Activated CD4-positive, alpha-beta T cell treated with anti-CD3 and anti-CD28 coated beads for 36 hours (primary cell): ENCODE data around the gene ZNF79. TPM values are rescaled to one million over a fixed set of nuclear protein-coding genes. Genes with fewer than 3 reads are reported as not detected.
A peak's percentile ranks its signal among the peaks of the same experiment; 100 is the strongest.

Source experiments
- ATAC-seq: fragments of 200-7000 bp; cut with Tn5 transposase; one replicate; pipeline ENCODE4 v1.10.0; 2021; ENCODE audit warnings: mild to moderate bottlenecking, moderate library complexity
- CTCF ChIA-PET: fragments of 350-600 bp; sonication (Branson Sonifier 250); formaldehyde crosslinking; loops from one replicate; lab custom pipeline; 2021; ENCODE audit warnings: antibody characterized with exemption; lab: Charles Lee
- POLR2A ChIA-PET: fragments of 350-600 bp; sonication (Branson Sonifier 250); formaldehyde crosslinking; loops from one replicate; lab custom pipeline; 2021; ENCODE audit warnings: antibody characterized with exemption, inconsistent platforms; lab: Charles Lee
- DNase-seq: peaks from one replicate; pipeline ENCODE4 v3.0.0-alpha.2; 2020
- H3K27ac Mint-ChIP-seq: one replicate; pipeline ENCODE4 v1.8.0; 2021; ENCODE audit warnings: mixed read lengths
- H3K27me3 Mint-ChIP-seq: one replicate; pipeline ENCODE4 v1.8.0; 2021; ENCODE audit warnings: mixed read lengths
- H3K36me3 Mint-ChIP-seq: one replicate; pipeline ENCODE4 v1.8.0; 2021; ENCODE audit warnings: low read depth, mixed read lengths
- H3K4me1 Mint-ChIP-seq: one replicate; pipeline ENCODE4 v1.8.0; 2021; ENCODE audit warnings: mixed read lengths
- H3K4me3 Mint-ChIP-seq: one replicate; pipeline ENCODE4 v1.8.0; 2021; ENCODE audit warnings: mild to moderate bottlenecking, moderate library complexity, mixed read lengths
- H3K9me3 Mint-ChIP-seq: one replicate; pipeline ENCODE4 v1.8.0; 2021; ENCODE audit warnings: low read depth, mixed read lengths
- intact Hi-C, 2 experiments: fragments of 100-400 bp; cut with DNase I in 1 of 2; cut with micrococcal nuclease in 1 of 2; formaldehyde crosslinking; loops; one replicate each; pipeline versions ENCODE4 v1.14.2 to v1.15.1; 2022 to 2024; cut with DNase I, micrococcal nuclease
- total RNA-seq, 2 experiments: library from RNA; stranded (reverse); gene quantifications; one replicate each; pipeline ENCODE4 v1.2.3, GENCODE V29; 2021

The ZNF79 gene
- total RNA-seq, 2 experiments from 2014 or later: 6.9 to 7.6 TPM

DNA sequence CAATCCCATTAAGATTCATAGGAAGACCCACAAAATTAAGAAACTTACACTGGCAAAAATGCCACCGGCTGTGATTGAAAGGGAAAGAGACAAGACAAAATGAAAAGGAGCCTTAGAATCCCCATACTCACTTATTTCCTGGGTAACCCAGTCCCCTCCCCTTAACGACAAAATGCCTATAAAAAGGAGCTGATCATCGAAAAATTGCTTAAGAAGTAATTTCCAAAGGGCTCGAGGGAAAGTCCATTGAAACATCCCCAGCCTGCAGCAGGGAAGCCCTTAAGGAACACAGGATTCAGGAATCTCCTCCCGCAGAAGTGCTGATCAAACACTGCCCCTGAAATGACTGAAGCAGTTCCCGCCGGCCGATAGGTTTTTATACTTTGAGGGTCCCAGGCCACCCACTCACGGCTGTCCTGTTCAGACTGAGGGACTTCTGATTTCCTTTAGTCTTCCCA, 677 bp upstream of the ZNF79 start:
- Mint-ChIP-seq H3K36me3 (peaks cover 19% of the 10 kb centered on the region), H3K4me3 (peak overlapping the region; percentile 99), H3K27me3 (no peaks in the 10 kb centered on the region), H3K9me3 (no peaks in the 10 kb centered on the region), H3K4me1 (peaks cover 43% of the 10 kb centered on the region), H3K27ac (peak overlapping the region; percentile 89)
- DNase-seq (no peak), ATAC-seq (no peak)
- POLR2A ChIA-PET: interaction anchor here (0.6 to 2.7 kb wide), 3 partner anchors 27 to 512 kb away, joined by 3 to 21 read pairs (median 4); partner anchors contain the start of genes LRSAM1 and RPL12
- intact Hi-C loops: loop anchor here (5.0 to 10.0 kb wide), 3 partner anchors 111 to 1899 kb away; no protein-coding TSS in a partner anchor
- CTCF ChIA-PET: interaction anchor here (0.6 to 2.0 kb wide), 7 partner anchors 22 to 340 kb away, joined by 3 to 7 read pairs (median 4); partner anchors contain the start of genes LRSAM1, RPL12 and SLC2A8

DNA sequence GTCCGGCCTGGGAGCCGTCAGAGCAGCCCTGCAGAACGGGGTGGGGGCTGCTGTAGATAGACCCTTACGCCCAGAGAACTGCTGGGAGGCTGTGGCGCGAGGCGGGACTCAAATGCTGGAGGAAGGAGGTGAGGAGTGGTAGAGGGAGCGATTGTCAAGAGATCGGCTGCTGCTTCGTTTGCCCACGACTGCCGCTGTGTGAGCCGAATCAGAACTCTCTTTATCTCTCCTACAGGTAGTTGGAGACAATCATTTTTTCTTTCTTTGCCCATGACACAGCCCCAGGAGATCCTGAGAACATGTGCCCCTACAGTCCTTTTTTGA, 456 bp downstream of the ZNF79 start:
- peaks cover 50% of the 10 kb centered on the region for H3K4me1 Mint-ChIP-seq
- H3K9me3 Mint-ChIP-seq: no peaks in the 10 kb centered on the region
- peak; percentile 32 for ATAC-seq
- H3K27me3 Mint-ChIP-seq: no peaks in the 10 kb centered on the region
- peak overlapping the region; percentile 99 for H3K4me3 Mint-ChIP-seq
- peak overlapping the region; percentile 89 for H3K27ac Mint-ChIP-seq
- ChIA-PET CTCF (interaction anchor here (0.7 to 2.0 kb wide), 4 partner anchors 26 to 37 kb away, joined by 3 to 7 read pairs (median 4); partner anchors contain the start of genes LRSAM1, RPL12 and SLC2A8), POLR2A (interaction anchor here (1.0 to 2.7 kb wide), 3 partner anchors 20 to 200 kb away, joined by 4 to 21 read pairs (median 5); partner anchors contain the start of genes LRSAM1 and RPL12)
- intact Hi-C loops: loop anchor here (1.0 to 10.0 kb wide), 14 partner anchors 27 to 1900 kb away; partner anchors contain the start of genes LRSAM1 (in 2 of the 2), RPL12 (in 2 of the 2), PTRH1 (in 1 of the 2) and TOR2A (in 1 of the 2)
- peaks cover 24% of the 10 kb centered on the region for H3K36me3 Mint-ChIP-seq
- peak; percentile 69 for DNase-seq

DNA sequence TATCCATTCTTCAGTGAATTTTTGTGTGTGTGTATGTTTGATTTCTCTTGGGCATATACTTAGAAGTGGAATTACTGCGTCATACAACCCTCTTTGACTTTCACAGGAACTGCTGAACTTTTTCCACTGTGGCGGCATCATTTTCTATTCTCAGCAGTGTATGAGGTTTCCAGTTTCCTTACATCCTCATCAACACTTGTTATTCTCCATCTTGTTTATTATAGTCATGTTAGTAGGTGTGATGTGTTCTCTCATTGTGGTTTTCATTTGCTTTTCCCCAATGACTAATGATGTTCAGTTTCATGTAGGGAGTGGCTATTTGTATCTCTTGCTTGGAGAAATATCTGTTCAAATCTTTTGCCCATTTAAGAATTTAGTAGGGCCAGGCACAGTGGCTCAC, 2.6 kb downstream of the ZNF79 start:
- peaks cover 40% of the 10 kb centered on the region for H3K36me3 Mint-ChIP-seq
- CTCF ChIA-PET: interaction anchor here (0.7 kb wide), 1 partner anchor 89 kb away, joined by 3 read pairs; no protein-coding TSS in a partner anchor
- peak; percentile 71 for ATAC-seq

GRCh38 chr9:127428348-127428747, 4.2 kb downstream of the ZNF79 start:
- no peak for DNase-seq
- POLR2A ChIA-PET: interaction anchor here (0.7 kb wide), 1 partner anchor 16 kb away, joined by 3 read pairs; no protein-coding TSS in a partner anchor
- H3K36me3 Mint-ChIP-seq: peaks cover 47% of the 10 kb centered on the region
- no peak for ATAC-seq
- H3K4me1 Mint-ChIP-seq: peaks cover 46% of the 10 kb centered on the region
- H3K4me3 Mint-ChIP-seq: no peak overlapping the region
- no peak overlapping the region for H3K27ac Mint-ChIP-seq
- no peaks in the 10 kb centered on the region for H3K9me3 Mint-ChIP-seq
- intact Hi-C loops: loop anchor here (5.0 to 10.0 kb wide), 4 partner anchors 204 to 1904 kb away; partner anchors contain the start of gene CDK9 (in 1 of the 2)
- no peaks in the 10 kb centered on the region for H3K27me3 Mint-ChIP-seq
- CTCF ChIA-PET: interaction anchor here (0.6 kb wide), 1 partner anchor 39 kb away, joined by 3 read pairs; no protein-coding TSS in a partner anchor

More for the DNA sequence above, 2.6 kb downstream of the ZNF79 start:
- POLR2A ChIA-PET: no interaction called here
- no peaks in the 10 kb centered on the region for H3K9me3 Mint-ChIP-seq
- DNase-seq: peak; percentile 77
- H3K27ac Mint-ChIP-seq: peak overlapping the region; percentile 89
- intact Hi-C loops: loop anchor here (1.0 to 10.0 kb wide), 8 partner anchors 38 to 1902 kb away; partner anchors contain the start of genes CDK9 (in 1 of the 2) and STXBP1 (in 1 of the 2)
- peaks cover 55% of the 10 kb centered on the region for H3K4me1 Mint-ChIP-seq
- H3K27me3 Mint-ChIP-seq: no peaks in the 10 kb centered on the region
- peak overlapping the region; percentile 99 for H3K4me3 Mint-ChIP-seq

DNA sequence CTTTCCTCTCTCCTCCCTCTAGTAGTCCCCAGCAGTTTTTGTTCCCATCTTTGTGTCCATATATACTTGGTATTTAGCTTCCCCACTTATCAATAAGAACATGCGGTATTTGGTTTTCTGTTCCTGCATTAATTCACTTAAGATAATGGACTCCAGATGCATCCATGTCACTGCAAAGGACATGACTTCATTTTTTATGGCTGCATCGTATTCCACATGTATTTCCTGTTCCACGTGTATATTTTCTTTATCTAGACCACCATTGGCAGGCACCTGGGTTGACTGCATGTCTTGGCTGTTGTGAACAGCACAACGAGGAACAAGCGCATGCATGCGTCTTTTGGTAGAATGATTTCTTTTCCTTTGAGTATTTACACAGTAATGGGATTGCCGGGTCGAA, 6.2 kb downstream of the ZNF79 start:
- H3K4me3 Mint-ChIP-seq: no peak overlapping the region
- H3K27me3 Mint-ChIP-seq: no peaks in the 10 kb centered on the region
- intact Hi-C loops: no loop called here
- ATAC-seq (no peak), DNase-seq (no peak)
- H3K9me3 Mint-ChIP-seq: no peaks in the 10 kb centered on the region
- H3K4me1 Mint-ChIP-seq: peaks cover 39% of the 10 kb centered on the region
- ChIA-PET POLR2A (no interaction called here), CTCF (interaction anchor here (0.6 kb wide), 1 partner anchor 57 kb away, joined by 3 read pairs; no protein-coding TSS in a partner anchor)
- H3K36me3 Mint-ChIP-seq: peaks cover 62% of the 10 kb centered on the region
- no peak overlapping the region for H3K27ac Mint-ChIP-seq

GRCh38 chr9:127437497-127438264, 13.5 kb downstream of the ZNF79 start:
- DNase-seq (peak; percentile 53), ATAC-seq (peak; percentile 77)
- H3K9me3 Mint-ChIP-seq: no peaks in the 10 kb centered on the region
- no peaks in the 10 kb centered on the region for H3K27me3 Mint-ChIP-seq
- CTCF ChIA-PET: no interaction called here
- POLR2A ChIA-PET: no interaction called here
- intact Hi-C loops: no loop called here
- no peak overlapping the region for H3K27ac Mint-ChIP-seq
- no peak overlapping the region for H3K4me3 Mint-ChIP-seq
- H3K4me1 Mint-ChIP-seq: peaks cover 10% of the 10 kb centered on the region
- H3K36me3 Mint-ChIP-seq: peaks cover 70% of the 10 kb centered on the region

DNA sequence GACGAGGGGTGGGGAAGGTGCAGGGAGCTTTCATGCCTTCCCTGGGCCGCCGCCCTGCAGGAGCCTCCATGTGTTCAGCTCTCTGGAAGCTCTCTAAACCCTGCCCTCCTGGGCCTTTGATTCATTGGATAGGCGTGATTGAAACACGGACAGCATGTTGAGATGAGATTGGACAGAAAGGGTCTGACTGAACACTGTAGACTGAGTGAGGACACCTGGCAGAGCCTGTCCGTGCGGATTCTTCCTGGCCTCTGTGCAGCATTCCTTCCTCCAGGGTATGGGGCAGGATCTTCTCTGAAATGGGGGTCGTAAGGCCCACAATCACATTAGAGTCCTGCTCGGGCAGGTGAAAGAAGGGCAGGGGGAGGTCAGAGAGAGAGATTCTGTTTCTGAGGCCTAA, 14.2 kb downstream of the ZNF79 start:
- Mint-ChIP-seq H3K4me1 (peaks cover 10% of the 10 kb centered on the region), H3K36me3 (peaks cover 71% of the 10 kb centered on the region), H3K27me3 (no peaks in the 10 kb centered on the region), H3K9me3 (no peaks in the 10 kb centered on the region), H3K27ac (no peak overlapping the region), H3K4me3 (no peak overlapping the region)
- DNase-seq (no peak), ATAC-seq (no peak)
- POLR2A ChIA-PET: no interaction called here
- CTCF ChIA-PET: no interaction called here
- intact Hi-C loops: no loop called here

DNA sequence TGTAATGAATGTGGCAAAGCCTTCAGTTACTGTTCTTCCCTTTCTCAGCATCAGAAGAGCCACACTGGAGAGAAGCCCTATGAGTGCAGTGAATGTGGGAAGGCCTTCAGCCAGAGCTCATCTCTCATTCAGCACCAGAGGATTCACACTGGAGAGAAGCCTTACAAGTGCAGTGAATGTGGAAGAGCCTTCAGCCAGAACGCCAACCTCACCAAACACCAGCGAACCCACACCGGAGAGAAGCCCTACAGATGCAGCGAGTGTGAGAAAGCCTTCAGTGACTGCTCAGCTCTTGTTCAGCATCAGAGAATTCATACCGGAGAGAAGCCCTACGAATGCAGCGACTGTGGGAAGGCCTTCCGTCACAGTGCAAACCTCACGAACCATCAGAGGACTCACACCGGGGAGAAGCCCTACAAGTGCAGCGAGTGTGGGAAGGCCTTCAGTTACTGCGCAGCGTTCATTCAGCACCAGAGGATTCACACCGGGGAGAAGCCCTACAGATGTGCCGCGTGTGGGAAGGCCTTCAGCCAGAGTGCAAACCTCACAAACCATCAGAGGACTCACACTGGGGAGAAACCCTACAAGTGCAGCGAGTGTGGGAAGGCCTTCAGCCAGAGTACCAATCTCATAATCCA, 20.2 kb downstream of the ZNF79 start:
- CTCF ChIA-PET: interaction anchor here (0.5 kb wide), 1 partner anchor 10 kb away, joined by 3 read pairs; no protein-coding TSS in a partner anchor
- POLR2A ChIA-PET: interaction anchor here (0.6 to 1.5 kb wide), 4 partner anchors 16 to 48 kb away, joined by 3 to 6 read pairs (median 4); partner anchors contain the start of genes SLC2A8 and ZNF79
- ATAC-seq: no peak

DNA sequence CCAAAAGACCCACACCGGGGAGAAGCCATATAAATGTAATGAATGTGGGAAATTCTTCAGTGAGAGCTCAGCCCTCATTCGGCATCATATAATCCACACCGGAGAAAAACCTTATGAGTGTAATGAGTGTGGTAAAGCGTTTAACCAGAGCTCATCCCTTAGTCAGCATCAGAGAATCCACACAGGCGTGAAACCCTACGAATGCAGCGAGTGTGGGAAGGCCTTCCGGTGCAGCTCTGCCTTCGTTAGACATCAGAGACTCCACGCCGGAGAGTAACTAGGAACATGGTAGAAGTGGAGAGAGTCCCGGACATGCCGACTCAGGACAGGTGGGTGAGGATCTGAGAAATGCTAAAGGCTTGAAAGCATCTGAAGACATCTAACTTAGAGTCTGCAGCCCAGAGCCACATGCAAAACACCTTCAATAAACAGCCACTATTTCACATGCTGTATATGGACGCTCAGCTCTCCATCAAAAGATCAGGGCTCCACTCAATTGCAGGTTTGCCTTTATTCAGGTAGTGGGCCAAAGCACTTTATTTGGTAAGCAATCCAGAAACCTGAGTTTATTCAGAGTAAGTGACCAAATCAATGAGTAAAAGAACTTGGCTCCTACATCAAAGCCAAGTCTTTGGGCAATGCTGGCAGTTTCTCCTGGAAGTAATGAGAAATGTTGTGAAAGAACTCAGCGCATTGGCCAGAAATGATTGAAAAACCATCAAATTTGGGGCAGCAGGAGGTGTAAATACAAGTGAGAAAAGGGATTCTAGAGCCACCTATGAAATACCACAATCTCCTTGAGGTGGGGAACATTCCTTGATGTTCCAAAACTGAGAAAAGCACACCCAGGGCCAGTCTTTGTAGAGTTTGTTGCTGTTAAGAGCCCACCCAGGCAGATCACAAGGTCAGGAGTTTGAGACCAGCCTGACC, 21.0 kb downstream of the ZNF79 start:
- ChIA-PET POLR2A (interaction anchor here (1.5 kb wide), 2 partner anchors 21 to 48 kb away, joined by 4 to 6 read pairs; partner anchors contain the start of genes SLC2A8 and ZNF79), CTCF (no interaction called here)
- peaks cover 93% of the 10 kb centered on the region for H3K36me3 Mint-ChIP-seq
- intact Hi-C loops: no loop called here
- peak overlapping the region; percentile 68 for H3K27ac Mint-ChIP-seq
- no peak for ATAC-seq
- peaks cover 31% of the 10 kb centered on the region for H3K4me1 Mint-ChIP-seq
- DNase-seq: no peak
- no peak overlapping the region for H3K4me3 Mint-ChIP-seq
- no peaks in the 10 kb centered on the region for H3K27me3 Mint-ChIP-seq
- H3K9me3 Mint-ChIP-seq: peaks cover 12% of the 10 kb centered on the region

More for the DNA sequence above, 20.2 kb downstream of the ZNF79 start:
- DNase-seq: no peak
- Mint-ChIP-seq H3K27ac (peak overlapping the region; percentile 68), H3K36me3 (peaks cover 86% of the 10 kb centered on the region), H3K9me3 (peaks cover 12% of the 10 kb centered on the region), H3K4me3 (no peak overlapping the region), H3K27me3 (no peaks in the 10 kb centered on the region), H3K4me1 (peaks cover 29% of the 10 kb centered on the region)
- intact Hi-C loops: no loop called here
